H1 (cell line): ENCODE data around the gene HAS3. TPM values are rescaled to one million over a fixed set of nuclear protein-coding genes. Genes with fewer than 3 reads are reported as not detected.

ENCODE experiments used
- ASH2L ChIP-seq: fragments of 200-600, 300-600 bp; sonication (generic); IDR thresholded peaks from one replicate; pipeline ENCODE4 v1.7.1; 2017; ENCODE audit warnings: low read length
- ATF3 ChIP-seq: IDR thresholded peaks from 2 replicates; pipeline ENCODE4 v1.6.1; 2011; ENCODE audit warnings: low read depth, mild to moderate bottlenecking, low read length; ENCODE audit not compliant: insufficient read depth
- CHD1 ChIP-seq: IDR thresholded peaks from 2 replicates; pipeline ENCODE4 v1.6.1; 2012; ENCODE audit warnings: low read depth, low read length, improper control_type of control experiment
- SUZ12 ChIP-seq: fragments of 200-600 bp; sonication (generic); IDR thresholded peaks from 2 replicates; pipeline ENCODE4 v1.6.1; 2012; ENCODE audit warnings: mild to moderate bottlenecking, inconsistent platforms, low read length, moderate library complexity, mixed read lengths
- TEAD4 ChIP-seq: IDR thresholded peaks from 2 replicates; pipeline ENCODE4 v1.6.1; 2012; ENCODE audit warnings: low read depth, low read length, inconsistent platforms, mixed read lengths
- YY1 ChIP-seq: IDR thresholded peaks from 2 replicates; pipeline ENCODE4 v1.6.1; 2011; ENCODE audit warnings: low read depth, mild to moderate bottlenecking, low read length
- polyA plus RNA-seq, 7 experiments: library from polyadenylated mRNA; depleted of rRNA in 3 of 7; stranded (reverse) in 5 of 7; unstranded in 2 of 7; fragments of >200 nt in 5 of 7; fragments of 200-250 nt in 2 of 7; gene quantifications; 1 replicate in 5 of 7; 2 replicates in 1 of 7; 4 replicates in 1 of 7; pipeline versions ENCODE4 v1.2.1 to v1.2.3, GENCODE V29; 2011 to 2013; ENCODE audit warnings: missing spikeins in 2 of 7, mixed read lengths in 2 of 7
- total RNA-seq: library from RNA; stranded (reverse); fragmentation: NEBNext Ultra II Directional; extraction: Animal tissue kit (Norgen Biotek cat#: 25700); gene quantifications from 2 replicates; pipeline ENCODE4 v1.2.1, GENCODE V29; 2021

The HAS3 gene
- total and polyA plus RNA-seq, 2 of the 8 experiments (the other 6 are each of a cell fraction or from before 2014, with no cell fraction given), result 32.1 to 69.6 TPM

DNA sequence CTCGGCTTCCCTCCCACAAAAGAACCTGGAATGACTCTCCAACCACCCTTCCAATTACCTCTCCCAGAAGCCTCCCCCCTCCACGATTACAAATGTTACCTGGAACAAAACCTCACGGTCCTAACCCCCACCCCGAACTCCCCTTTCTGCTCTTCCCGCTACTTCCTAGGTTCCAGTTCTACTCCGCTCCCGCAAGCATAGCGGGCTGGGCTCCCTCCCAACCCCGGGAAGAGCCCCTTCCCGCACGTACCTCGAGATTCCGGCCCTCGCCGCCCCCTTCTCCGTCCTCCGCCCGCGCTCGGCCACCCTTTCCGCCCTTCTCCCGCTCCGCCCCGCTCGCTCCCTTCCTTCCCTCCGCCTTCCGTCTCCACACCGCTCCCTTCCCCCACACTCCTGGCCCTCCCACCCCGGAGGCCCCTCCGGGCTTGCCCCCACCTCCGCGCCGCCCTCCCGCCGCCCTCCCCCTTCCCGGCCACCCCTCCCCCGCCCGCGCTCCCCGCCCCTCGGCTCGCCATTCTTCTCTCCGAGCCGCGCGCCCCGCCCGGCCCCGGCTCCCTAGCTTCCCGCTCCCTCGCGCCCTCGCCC is 26.5 kb downstream of the HAS3 start (continued):
- TF ChIP-seq YY1 (no peak), CHD1 (no peak), ASH2L (peak; percentile 24), TEAD4 (no peak; the same call in 1 of the 2 replicates), SUZ12 (no peak), ATF3 (no peak)
